COLO668 (cell line): ENCODE data around the gene TUBGCP6.

Experiments
- DNase-seq: peaks from one replicate; lab custom pipeline; 2025; ENCODE audit not compliant: unreplicated experiment; lab: John Stamatoyannopoulos, UW

Gene TUBGCP6

DNA sequence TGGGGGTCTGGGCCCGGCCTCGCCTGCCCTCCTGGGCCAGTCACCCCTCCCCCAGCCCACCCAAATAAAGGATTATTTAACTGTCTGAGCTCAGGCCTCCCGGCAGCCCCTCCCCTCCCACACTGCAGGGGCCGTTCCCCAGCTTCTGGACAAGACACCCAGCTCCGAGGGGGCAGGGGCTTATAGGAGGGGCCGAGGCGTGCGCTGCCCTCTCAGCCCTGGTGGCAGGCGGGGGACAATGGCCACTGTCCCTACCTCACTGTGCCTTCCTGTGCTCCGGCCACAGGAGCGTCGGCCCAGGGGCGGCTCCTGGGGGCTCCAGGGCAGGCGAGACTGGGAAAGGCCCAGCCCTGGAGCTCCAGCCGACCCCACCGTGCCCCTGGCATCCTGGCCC is 46.2 kb downstream of the TUBGCP6 start:
- no peak for DNase-seq

DNA sequence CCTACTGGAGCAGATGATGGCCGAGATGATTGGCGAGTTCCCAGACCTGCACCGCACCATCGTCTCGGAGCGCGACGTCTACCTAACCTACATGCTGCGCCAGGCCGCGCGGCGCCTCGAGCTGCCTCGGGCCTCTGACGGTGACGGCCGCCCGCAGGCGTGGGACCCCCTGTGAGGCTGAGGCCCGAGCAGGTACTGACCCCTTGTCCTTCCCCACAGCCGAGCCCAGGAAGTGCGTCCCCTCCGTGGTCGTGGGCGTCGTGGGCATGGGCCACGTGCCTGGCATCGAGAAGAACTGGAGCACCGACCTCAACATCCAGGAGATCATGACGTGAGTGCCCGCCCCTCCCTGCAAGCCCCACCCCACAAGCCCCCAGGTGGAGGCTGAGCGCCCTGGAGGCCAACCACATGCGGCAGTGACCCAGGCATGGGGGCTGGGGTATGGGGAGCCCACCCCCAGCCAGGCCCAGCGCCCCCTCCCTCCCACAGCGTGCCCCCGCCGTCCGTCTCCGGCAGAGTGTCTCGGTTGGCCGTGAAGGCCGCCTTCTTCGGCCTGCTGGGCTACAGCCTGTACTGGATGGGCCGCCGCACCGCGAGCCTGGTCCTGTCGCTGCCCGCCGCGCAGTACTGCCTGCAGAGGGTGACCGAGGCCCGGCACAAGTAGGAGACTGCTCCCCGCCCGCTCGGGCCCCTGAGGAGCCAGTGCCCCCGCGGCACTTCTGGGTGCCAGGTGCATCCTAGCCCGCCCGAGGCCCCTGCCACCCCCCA is 46.8 kb downstream of the TUBGCP6 start:
- DNase-seq: no peak

DNA sequence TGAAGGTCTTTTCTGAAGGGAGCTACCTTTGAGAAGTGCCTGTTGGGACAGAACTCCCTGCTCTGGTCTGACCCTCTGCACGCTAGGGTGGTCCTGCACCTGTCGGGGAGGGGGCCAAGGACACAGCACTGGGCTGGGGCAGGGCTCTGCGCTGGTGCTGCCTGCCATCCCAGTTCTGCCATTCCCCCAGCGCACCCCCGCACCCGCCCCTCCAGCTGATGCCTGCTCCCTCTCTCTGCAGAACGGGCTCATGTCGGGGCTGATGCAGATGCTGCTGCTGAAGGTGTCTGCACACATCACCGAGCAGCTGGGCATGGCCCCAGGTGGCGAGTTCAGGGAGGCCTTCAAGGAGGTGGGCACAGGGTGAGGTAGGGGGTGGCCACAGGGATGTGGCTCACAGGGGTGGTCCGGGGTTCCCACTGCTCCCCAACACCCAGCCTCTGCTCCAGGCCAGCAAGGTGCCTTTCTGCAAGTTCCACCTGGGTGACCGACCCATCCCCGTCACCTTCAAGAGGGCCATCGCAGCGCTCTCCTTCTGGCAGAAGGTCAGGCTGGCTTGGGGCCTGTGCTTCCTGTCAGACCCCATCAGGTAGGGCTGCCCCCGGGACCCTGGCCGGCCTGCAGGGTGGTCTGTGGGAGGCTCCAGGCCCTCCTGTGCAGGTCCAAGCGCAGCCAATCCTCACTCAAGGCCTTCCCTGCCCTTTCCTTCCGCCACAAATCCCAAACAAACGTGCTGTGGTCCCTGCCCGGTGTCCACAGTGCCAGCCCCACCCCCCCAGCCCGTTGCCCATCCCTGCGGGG is 47.6 kb downstream of the TUBGCP6 start:
- DNase-seq: no peak

DNA sequence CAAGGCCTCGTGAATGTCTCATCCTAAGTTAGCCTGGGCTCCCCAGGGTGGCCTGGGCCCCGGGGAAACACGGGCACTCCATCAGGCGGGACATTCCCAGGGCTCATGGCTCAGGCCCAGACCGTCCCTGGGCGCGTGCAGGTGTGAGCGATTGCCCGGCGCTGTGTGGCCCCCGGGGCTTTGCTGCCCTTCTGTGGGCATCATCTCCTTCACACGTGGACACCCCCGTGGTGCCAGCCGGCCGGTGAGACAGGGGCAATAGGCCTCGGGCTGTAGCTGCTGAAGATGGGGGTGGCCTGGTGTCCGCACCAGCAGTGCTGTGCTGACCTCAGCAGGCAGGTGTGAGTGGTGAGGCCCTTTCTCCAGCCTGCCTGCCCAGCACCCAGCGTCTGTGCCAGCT is 48.6 kb downstream of the TUBGCP6 start:
- DNase-seq: no peak

DNA sequence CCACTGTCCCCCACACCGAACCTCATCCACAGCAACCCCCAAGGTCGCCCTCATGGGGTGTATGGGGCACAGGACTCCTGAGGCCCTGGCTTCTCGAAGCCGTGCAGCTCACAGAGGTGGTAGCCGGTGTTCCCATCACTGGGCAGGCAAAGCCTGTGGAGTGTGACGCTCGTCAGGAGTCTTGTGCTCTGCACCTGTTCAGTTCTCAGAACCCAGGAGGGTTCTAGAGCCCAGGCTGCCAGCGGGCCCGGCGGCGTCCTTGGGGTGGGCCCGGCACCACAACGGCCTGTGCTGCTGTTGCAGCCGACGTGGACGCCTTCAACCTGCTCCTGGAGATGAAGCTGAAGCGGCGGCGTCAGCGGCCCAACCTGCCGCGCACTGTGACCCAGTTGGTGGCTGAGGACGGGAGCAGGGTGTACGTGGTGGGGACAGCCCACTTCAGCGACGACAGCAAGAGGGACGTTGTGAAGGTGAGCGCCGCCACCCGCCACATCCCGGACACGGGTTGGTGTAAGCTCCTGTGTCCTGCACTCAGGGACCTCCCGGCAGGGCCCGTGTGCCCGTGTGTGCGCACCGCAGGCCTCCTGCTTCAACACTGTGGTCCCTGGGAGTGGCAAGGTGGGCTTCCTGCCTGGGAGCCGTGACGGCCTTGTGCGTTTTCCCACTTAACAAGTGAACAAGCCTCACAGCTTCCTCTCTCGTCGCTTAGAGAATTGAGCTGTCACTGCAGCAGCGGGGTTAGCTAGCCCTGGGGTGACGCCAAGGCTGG is 50.6 kb downstream of the TUBGCP6 start:
- DNase-seq: no peak

DNA sequence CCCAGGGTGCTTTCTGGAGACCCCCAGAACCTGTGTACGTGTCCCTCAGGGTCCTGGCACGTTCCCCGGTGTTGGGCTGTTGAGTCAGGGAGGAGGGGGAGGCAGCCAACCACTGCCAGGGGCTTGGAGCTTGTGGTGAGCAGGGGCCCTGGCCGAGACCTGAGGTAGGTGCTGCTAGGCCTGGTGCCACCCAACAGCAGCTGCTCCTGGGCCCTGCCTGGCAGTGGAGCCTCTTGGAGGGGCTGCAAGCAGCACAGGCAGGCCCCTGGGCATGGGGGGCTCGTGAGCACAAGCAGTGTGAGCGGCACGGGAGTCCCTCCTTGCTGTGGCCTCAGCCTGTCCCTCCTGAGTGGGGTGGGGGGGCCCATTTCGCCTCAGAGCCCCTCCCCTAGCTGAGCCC is 51.2 kb downstream of the TUBGCP6 start:
- no peak for DNase-seq

DNA sequence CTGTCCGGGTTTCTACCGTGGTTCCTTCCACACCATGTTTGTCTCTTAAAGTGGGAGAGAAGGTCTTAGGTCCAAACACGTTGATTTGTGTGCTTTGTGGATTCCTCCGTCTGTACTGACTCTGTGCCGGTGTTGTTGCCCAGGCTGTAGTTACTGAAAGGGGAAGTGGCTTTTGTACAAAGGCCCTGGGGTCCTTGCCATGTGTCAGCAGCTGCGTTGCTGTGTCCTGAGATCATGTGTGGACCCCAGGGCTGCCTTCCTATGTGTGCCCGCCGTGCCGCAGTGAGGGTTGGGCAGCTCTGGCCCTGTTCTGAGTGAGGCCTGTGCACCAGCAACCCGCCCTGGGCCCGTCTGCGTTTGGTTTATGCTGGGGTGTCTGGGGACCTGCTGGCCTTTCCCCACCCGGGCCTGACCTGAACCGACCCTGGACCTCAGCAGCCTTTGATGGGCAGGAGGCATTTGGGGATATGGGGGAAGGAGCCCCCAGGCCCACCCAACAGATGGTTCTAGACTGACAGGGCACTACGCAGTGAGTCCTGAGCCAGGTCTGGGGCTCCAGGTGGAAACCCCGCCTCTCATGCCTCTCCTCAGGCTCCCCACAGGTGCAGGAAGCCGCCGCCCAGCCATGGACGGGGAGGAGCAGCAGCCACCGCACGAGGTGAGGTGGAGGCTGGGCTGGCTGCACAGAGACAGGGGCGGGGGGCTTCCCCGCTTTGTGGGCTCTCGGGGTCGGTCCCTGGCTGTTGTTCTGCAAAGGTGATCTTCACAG is 52.2 kb downstream of the TUBGCP6 start:
- no peak for DNase-seq

DNA sequence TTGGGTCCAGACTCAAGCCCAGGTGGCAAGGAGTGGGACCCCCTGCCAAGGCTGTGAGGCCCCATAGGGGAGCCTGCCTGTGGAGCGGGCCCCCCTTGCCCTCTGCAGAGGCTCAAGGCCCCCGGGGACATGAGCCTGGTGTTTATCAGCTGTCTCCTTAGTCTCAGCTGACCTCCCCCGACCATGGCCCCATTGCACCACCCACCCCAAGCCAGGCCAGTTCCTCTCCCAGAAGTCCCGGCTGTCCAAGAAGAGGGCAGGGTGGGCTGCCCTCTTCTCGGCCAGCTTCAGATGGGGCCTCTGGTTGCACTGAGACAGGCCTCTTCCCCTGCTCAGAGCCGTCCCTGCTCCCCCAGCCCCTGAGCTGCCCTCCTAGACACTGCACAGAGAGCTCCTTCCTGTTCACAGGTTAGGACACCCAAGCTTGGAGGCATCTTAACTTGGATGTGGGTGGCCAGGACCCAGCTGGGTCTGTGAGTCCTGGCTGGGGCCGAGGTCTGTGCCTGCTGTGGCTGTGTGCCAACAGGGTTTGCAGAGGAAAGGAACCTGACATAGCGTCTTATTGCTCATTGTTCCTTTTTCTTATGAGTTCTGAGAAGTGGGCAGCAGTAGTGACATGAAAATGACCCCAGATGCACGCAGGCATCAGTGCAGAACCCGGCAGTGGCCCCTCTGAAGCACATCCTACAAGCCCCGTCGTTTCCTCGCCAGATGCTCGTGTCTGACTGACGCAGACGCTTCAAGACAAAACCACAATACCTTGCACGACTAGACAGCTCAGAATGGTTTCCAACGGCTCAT is 53.7 kb downstream of the TUBGCP6 start:
- no peak for DNase-seq

DNA sequence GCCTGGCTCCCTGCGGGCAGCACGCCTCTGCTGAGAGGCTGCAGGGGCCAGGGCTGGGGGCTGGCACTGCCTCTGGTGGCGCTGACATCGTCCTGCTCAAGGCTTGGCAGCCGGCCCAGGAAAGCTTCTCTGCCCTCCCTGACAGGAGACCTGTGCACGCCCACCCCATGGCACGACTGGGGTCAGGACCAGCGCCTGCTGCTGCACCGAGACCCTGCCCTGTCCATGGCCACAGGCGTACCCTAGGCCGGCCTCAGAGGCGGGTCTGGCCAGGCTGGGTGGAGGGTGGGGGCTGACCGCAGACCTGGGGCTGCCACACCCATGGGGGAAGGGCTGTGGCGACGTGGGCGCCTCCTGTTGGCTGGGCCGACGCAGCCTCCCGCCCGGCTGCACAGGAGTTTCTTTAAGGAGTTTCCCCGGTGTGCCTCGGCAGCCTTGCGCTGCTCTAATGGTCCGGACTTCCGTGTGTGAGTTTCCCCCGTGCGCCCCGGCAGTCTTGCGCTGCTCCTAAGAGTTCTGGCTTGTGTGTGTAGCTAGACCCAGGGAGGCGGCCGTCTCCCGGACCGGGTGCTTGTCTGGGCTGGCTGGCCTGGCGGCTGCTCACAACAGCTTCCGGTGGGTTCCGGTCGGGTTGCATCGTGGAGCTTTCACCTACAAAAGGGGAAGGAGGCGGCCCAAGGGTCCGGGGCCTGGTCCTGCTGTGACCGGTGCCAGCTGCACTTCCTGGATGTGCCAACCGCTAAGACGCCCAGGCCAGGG is 54.5 kb downstream of the TUBGCP6 start:
- DNase-seq: peak; percentile 15

DNA sequence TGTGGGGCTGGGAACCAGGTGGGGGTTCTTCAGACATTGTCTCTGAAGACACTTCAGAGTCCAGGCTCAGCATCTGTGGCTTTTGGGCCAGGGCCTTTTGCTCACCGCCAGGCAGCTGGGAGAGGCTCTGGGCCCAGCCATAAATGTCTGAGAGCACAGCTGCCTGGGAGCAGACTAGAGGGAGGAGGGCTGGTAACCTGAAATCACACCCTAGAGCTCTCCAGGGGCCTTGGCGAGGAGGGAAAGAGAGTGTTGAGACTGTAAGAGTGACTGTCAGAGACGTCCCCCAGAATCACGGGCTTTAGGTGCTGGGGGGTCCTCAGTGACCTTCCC is 55.0 kb downstream of the TUBGCP6 start:
- DNase-seq: no peak

DNA sequence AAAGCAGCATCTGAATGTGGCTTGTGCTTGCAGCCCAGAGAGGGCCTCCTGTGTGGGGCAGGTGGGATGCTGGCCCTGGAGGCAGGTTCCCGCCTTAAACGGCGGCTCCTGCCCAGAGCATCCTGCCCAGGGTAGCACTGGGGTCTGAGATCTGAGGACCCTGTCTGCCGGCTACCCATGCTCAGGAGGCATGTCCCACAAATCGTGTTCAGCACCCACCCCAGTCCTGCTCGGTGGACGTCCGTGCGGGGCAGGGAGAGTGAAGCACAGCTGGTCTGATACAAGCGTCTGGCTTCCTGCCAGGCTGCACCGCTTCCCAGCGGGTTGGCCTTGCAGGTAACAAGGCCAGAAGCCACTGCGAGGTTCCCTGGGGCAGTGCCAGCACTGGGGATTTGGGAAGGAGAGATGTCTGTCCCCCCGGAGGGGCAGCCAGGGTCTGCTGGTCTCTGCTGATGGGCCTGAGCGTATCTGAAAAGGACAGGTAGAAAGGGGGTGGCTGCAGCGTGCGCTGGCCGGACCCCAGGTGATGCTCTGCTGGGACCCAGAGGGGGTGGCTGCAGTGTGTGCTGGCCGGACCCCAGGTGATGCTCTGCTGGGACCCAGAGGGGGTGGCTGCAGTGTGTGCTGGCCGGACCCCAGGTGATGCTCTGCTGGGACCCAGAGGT is 55.5 kb downstream of the TUBGCP6 start:
- peak; percentile 43 for DNase-seq

DNA sequence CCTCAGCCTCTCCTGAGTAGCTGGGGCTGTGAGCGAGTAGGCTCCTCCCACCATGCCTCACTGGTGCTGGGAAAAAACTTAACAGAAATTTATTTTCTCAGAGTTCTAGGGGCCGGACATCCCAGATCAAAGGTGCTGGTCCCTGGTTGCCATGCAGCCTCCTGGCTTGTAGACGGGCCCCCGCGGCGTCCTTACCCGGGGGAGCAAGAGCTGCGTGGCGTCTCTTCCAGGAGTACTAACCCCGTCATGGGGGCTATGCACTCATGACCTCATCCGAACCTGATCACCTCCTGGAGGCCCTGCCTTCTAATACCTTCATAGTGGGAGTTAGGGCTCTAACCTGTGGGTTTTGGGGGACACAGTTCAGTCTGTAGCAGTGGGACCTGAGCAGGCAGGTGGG is 56.5 kb downstream of the TUBGCP6 start:
- no peak for DNase-seq

DNA sequence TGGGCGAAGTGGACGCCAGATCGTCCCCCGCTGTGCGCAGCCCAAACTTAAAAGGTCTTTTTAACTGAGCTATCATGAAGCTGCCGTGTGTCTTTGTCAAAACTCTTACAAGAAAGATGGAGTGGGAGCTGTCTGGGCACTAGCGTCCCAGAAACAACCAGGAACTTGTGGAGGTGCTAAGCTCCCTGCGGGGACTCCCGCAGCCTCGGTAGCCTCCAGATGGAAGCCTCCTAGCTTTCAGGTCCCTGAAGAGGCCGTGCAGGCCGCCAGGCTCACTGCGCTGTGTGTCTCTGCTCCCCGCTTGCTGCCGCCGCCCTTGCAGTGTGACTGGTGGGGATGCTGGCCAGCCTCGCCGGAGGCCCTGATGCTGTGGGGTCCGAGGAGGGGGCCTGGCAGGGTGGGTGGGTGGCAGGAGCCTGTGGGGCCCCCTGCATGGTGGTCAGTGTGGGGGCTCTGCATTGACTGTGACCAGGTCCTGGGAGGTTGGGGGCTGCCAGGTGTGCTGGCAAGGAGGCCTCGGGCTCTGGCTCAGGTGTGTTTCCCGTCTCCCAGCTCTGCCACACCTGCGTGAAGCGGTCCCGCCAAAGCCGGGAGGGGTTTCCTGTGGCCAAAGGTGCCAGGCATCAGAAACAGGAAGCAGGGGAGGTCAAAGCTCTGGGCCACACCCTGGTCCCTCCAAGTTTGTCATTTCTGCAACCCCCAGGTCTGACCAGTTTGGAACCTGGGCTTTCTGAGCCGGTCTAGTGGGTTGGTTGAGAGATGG is 57.9 kb downstream of the TUBGCP6 start:
- DNase-seq: peak; percentile 58

DNA sequence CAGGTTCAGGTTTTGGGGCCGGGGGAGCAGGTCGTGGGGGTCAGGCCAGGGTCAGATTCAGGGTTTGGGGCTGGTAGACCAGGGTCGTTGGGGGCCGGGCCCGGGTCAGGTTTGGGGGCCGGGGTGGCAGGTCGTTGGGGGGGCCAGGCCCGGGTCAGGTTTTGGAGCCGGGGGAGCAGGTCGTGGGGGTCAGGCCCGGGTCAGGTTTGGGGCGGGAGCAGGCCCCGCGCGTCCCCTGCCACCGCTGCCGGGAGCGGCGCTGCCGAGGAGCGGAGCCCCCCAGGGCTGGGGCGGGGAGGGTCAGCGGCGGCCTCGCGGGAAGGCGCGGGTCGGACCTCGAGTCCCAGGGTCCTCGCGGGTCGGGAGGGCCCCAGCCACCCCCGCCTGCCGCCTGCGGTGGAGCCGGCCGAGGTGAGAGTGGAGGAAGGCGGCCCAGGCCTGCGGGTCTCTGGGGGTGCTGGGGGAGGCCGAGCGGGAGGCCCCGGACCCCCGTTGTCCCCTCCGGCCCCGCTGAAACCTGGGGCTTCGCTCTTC is 58.6 kb downstream of the TUBGCP6 start:
- peak; percentile 21 for DNase-seq

DNA sequence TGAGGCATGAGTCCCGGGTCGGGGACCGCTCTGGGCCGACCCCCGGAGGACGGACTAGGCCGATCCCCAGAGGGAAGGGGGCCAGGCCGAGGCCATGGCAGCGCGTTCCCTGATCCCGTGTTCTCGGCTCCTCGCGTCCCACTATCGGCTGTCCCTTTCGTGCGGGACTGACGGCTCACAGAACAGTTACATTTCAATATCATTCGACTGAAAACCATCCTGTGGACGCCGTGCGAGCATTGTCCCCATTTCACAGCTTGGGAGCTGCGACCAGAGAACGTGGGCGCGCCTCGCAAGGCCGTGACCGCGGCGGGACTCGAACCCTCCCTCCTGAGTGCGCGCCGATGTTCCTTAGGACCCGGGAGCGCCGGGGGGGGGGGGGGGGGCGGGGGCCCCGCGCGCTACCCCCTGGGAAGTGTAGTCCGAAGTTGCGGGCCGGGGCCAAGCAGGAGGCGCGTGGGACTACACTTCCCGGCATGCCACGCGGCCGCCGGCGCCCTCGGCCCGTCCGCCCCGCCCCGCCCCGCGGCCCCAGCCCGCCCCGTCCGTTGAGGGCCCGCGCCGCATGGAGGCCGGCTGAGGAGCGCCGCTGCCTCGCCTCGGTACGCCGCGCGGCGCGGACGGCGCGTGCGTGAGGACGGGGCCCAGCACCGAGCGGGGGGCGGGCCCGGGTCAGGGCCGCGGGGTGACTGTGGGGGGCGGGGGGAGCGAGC is 59.3 kb downstream of the TUBGCP6 start, which contains the start of gene TRABD:
TRABD (plus strand) TSS at position 539 of the 713 bp plus-strand sequence. CDS start 7,148 bp downstream, outside the sequence.
- DNase-seq: peak; percentile 97

DNA sequence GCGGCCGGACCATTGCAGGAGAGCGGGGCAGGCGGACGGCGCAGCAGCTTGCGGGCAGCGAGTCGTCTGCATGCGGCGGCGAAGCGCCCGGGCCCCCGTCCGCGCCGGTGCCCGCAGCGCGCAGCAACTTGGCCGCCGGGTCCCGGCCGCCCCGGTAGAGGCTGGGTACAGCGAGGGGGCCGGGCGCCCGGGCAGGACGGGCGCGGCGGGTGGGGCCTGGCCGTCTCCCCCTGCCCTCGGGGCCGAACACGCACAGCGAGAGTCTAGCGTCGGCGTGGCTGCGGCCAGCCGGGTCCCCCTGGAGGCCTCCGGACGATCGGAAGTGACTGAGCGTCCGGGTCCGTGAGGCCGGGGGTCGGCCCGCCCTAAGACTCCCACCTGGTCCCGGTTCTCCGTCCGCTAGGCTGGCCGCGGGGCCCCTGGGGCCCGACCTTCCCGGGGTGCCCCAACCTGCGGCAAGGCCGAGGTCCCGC is 59.9 kb downstream of the TUBGCP6 start:
- DNase-seq: no peak
